ENCODE measurements around the gene TRIM66.
"Not testable (repeated sequence)": the region's sequence is repeated elsewhere in the genome, so short reads cannot be mapped to it uniquely, and the experiment has no call there.

TRIM66 gene

GRCh38 chr11:8679006-8679405 lies 3.5 kb downstream of the TRIM66 start:
- H3K4me3 ChIP-seq (ENCODE audit: low read length): no peak overlapping the region
- DNase-seq (ENCODE audit: low read depth): no peak
- no peak for TF ChIP-seq CTCF (IDR thresholded peaks at IDR 0.05; ENCODE audit: insufficient read depth, low read depth, low read length, missing control alignments)

GRCh38 chr11:8676458-8676857 lies 6.0 kb downstream of the TRIM66 start:
- TF ChIP-seq CTCF (IDR thresholded peaks at IDR 0.05; ENCODE audit: insufficient read depth, low read depth, low read length, missing control alignments): no peak
- no peak for DNase-seq (ENCODE audit: low read depth)
- H3K4me3 ChIP-seq (ENCODE audit: low read length): no peak overlapping the region

GRCh38 chr11:8674859-8675258 lies 7.6 kb downstream of the TRIM66 start:
- no peak for TF ChIP-seq CTCF (IDR thresholded peaks at IDR 0.05; ENCODE audit: insufficient read depth, low read depth, low read length, missing control alignments)
- H3K4me3 ChIP-seq (ENCODE audit: low read length): no peak overlapping the region
- no peak for DNase-seq (ENCODE audit: low read depth)

GRCh38 chr11:8672346-8672745 lies 10.1 kb downstream of the TRIM66 start:
- DNase-seq (ENCODE audit: low read depth): no peak
- no peak overlapping the region for H3K4me3 ChIP-seq (ENCODE audit: low read length)
- TF ChIP-seq CTCF (IDR thresholded peaks at IDR 0.05; ENCODE audit: insufficient read depth, low read depth, low read length, missing control alignments): no peak

- peak; percentile 76 for DNase-seq (ENCODE audit: low read depth)
- H3K4me3 ChIP-seq (ENCODE audit: low read length): no peak overlapping the region
- TF ChIP-seq CTCF (IDR thresholded peaks at IDR 0.05; ENCODE audit: insufficient read depth, low read depth, low read length, missing control alignments): no peak
These were observed 10.8 kb downstream of the TRIM66 start for GRCh38 chr11:8671651-8672062.

GRCh38 chr11:8671193-8671612 lies 11.3 kb downstream of the TRIM66 start:
- no peak for TF ChIP-seq CTCF (IDR thresholded peaks at IDR 0.05; ENCODE audit: insufficient read depth, low read depth, low read length, missing control alignments)
- no peak overlapping the region for H3K4me3 ChIP-seq (ENCODE audit: low read length)
- DNase-seq (ENCODE audit: low read depth): peak; percentile 88

- H3K4me3 ChIP-seq (ENCODE audit: low read length); DNase-seq (ENCODE audit: low read depth): not testable (repeated sequence)
These were observed 12.4 kb downstream of the TRIM66 start for GRCh38 chr11:8670081-8670480.

- no peak for TF ChIP-seq CTCF (IDR thresholded peaks at IDR 0.05; ENCODE audit: insufficient read depth, low read depth, low read length, missing control alignments)
- H3K4me3 ChIP-seq (ENCODE audit: low read length): no peak overlapping the region
- no peak for DNase-seq (ENCODE audit: low read depth)
These were observed 17.2 kb downstream of the TRIM66 start for GRCh38 chr11:8665222-8665621.

All from epithelial cell of esophagus (primary cell).